Measurements from ENCODE around the gene LRRC37A2.
"Not testable (repeated sequence)": the region's sequence is repeated elsewhere in the genome, so short reads cannot be mapped to it uniquely, and the experiment has no call there.

DNA sequence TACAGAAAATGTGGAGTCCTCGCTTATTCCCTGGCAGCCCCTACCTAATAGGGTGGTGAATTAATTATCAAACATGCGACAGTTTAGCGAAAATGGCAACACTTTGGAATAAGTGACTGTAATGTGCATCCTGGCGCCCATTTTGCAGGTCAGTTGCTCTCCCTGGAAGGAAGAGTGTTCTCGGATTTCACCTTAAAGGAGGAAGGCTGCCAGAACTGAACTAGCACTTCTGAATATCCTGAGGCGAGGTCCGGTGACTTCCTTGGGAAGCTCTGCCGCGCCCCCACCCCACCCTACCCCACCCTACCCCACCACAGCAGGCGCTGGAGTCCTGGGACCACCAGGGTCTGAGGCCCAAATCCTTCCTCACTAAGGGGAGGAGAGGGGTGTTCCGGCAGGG lies at the start of gene LRRC37A2:
- not testable (repeated sequence) for TF ChIP-seq ESRRG (CRISPR knock-in tag; IDR thresholded peaks at IDR 0.05); ZNF70 (CRISPR knock-in tag; IDR thresholded peaks at IDR 0.05); ZNF565 (CRISPR knock-in tag; conservative IDR thresholded peaks at IDR 0.05; ENCODE audit: low read depth)

Data from SK-N-SH treated with all-trans-retinoic acid at 6 μM for 48 hours (cell line).